Breast epithelium (tissue), 4 donors: ENCODE measurements around the gene CCDC157. TPM values are rescaled to one million over a fixed set of nuclear protein-coding genes. Genes with fewer than 3 reads are reported as not detected.
"Not testable (repeated sequence)": the region's sequence is repeated elsewhere in the genome, so short reads cannot be mapped to it uniquely, and the experiment has no call there.

ENCODE experiments used
- DNase-seq, 2 donors: peaks; one replicate each; pipeline ENCODE4 v3.0.0-alpha.2; 2019; ENCODE audit warnings: low spot score in 2 of 2
- H3K27ac ChIP-seq, 2 donors: fragments of 200-600 bp; sonication (generic) in 1 of 2; one replicate each; pipeline ENCODE4 v1.5.1; 2016 to 2019; ENCODE audit warnings: mild to moderate bottlenecking in 1 of 2
- H3K27me3 ChIP-seq, 2 donors: fragments of 200-600 bp; sonication (generic) in 1 of 2; one replicate each; pipeline versions ENCODE4 v1.5.1 to v1.6.0; 2017 to 2019; ENCODE audit warnings: control low read depth in 1 of 2, mild to moderate bottlenecking in 1 of 2
- H3K36me3 ChIP-seq: fragments of 200-600 bp; one replicate; pipeline ENCODE4 v1.5.1; 2019
- H3K4me1 ChIP-seq, 2 donors: fragments of 200-600 bp; sonication (generic); one replicate each; pipeline ENCODE4 v1.5.1; 2016 to 2019; ENCODE audit warnings: control low read depth in 1 of 2
- H3K4me3 ChIP-seq, 3 donors: fragments of 200-600 bp; sonication (generic); 1 replicate in 2 of 3; 2 replicates in 1 of 3; pipeline ENCODE4 v1.5.1; 2016 to 2019; ENCODE audit warnings: mild to moderate bottlenecking in 3 of 3, moderate library complexity in 2 of 3
- H3K9me3 ChIP-seq, 2 donors: fragments of 200-600 bp; sonication (generic) in 1 of 2; one replicate each; pipeline ENCODE4 v1.5.1; 2016 to 2019; ENCODE audit warnings: control low read depth in 1 of 2
- CTCF ChIP-seq, 3 donors: fragments of 450-650 bp; IDR thresholded peaks; one replicate each; pipeline ENCODE4 v1.5.1; 2016 to 2017; ENCODE audit warnings: antibody characterized with exemption in 3 of 3, mild to moderate bottlenecking in 3 of 3, moderate library complexity in 3 of 3
- POLR2A ChIP-seq: fragments of 450-650 bp; IDR thresholded peaks from one replicate; pipeline ENCODE4 v1.6.1; 2016; ENCODE audit warnings: antibody characterized with exemption, mild to moderate bottlenecking, moderate library complexity
- POLR2AphosphoS5 ChIP-seq, 3 donors: sonication (generic); formaldehyde crosslinking; IDR thresholded peaks; one replicate each; pipeline ENCODE4 v1.6.1; 2017; ENCODE audit warnings: antibody characterized with exemption in 3 of 3
- intact Hi-C: fragments of 100-400 bp; cut with DNase I; formaldehyde crosslinking; loops from one replicate; pipeline ENCODE4 v1.15.1; 2023; ENCODE audit warnings: low total_unique reads
- total RNA-seq, 3 donors: library from RNA; depleted of rRNA; stranded (reverse); fragments of >200 nt; gene quantifications; one replicate each; pipeline ENCODE4 v1.1.0, GENCODE V29; 2016

CCDC157 gene
- total RNA-seq, 3 donors from 2014 or later, result 2.6 to 7.5 (median 6.6) TPM

- Histone ChIP-seq H3K4me3 (no peak overlapping the region), H3K27me3 (no peaks in the 10 kb centered on the region), H3K27ac (no peak overlapping the region), H3K4me1 (peaks cover 4 to 12% of the 10 kb centered on the region in 2 donors), H3K9me3 (no peaks in the 10 kb centered on the region), H3K36me3 (peaks cover 27% of the 10 kb centered on the region)
- TF ChIP-seq POLR2A, result no peak
- no peak for TF ChIP-seq CTCF (IDR thresholded peaks at IDR 0.05)
- no peak for TF ChIP-seq POLR2AphosphoS5 (IDR thresholded peaks at IDR 0.05)
- intact Hi-C loops, result no loop called here
- DNase-seq, result no peak
These were observed 19.4 kb upstream of the CCDC157 start for GRCh38 chr22:30337461-30337778.

- H3K9me3 ChIP-seq, intact Hi-C loops, H3K4me1 ChIP-seq, H3K27me3 ChIP-seq, DNase-seq, H3K27ac ChIP-seq, H3K4me3 ChIP-seq: not testable (repeated sequence)
- peaks cover 27% of the 10 kb centered on the region for H3K36me3 ChIP-seq
These were observed 18.5 kb upstream of the CCDC157 start for GRCh38 chr22:30338341-30338740.

GRCh38 chr22:30338802-30339201, 18.0 kb upstream of the CCDC157 start:
- Histone ChIP-seq H3K27me3 (no peaks in the 10 kb centered on the region), H3K27ac (no peak overlapping the region), H3K36me3 (peaks cover 27% of the 10 kb centered on the region), H3K4me1 (peaks cover 4% of the 10 kb centered on the region in 2 donors), H3K9me3 (no peaks in the 10 kb centered on the region), H3K4me3 (no peak overlapping the region)
- intact Hi-C loops, result no loop called here
- no peak for DNase-seq
- no peak for TF ChIP-seq CTCF (IDR thresholded peaks at IDR 0.05)
- no peak for TF ChIP-seq POLR2AphosphoS5 (IDR thresholded peaks at IDR 0.05)
- no peak for TF ChIP-seq POLR2A

GRCh38 chr22:30340911-30341685, 15.7 kb upstream of the CCDC157 start:
- no peaks in the 10 kb centered on the region for H3K9me3 ChIP-seq
- intact Hi-C loops, result no loop called here
- H3K36me3 ChIP-seq, result peaks cover 27% of the 10 kb centered on the region
- TF ChIP-seq CTCF (IDR thresholded peaks at IDR 0.05) (no peak), POLR2AphosphoS5 (IDR thresholded peaks at IDR 0.05) (no peak), POLR2A (no peak)
- H3K27me3 ChIP-seq, result no peaks in the 10 kb centered on the region
- H3K4me3 ChIP-seq, result no peak overlapping the region
- peak overlapping the region; percentile 64 to 69 for H3K27ac ChIP-seq
- DNase-seq, result peak in 1 of 2 donors; percentile 61
- peaks cover 4% of the 10 kb centered on the region in 2 donors for H3K4me1 ChIP-seq

GRCh38 chr22:30344447-30345200, 12.2 kb upstream of the CCDC157 start:
- H3K36me3 ChIP-seq, result peaks cover 15% of the 10 kb centered on the region
- TF ChIP-seq POLR2AphosphoS5 (IDR thresholded peaks at IDR 0.05) (no peak), CTCF (IDR thresholded peaks at IDR 0.05) (no peak), POLR2A (no peak)
- H3K4me3 ChIP-seq, result no peak overlapping the region
- no peak for DNase-seq
- no peaks in the 10 kb centered on the region for H3K27me3 ChIP-seq
- H3K27ac ChIP-seq, result no peak overlapping the region
- intact Hi-C loops, result loop anchor here (2.0 kb wide), 1 partner anchor 62 kb away; no protein-coding TSS in a partner anchor
- H3K4me1 ChIP-seq, result peaks cover 4% of the 10 kb centered on the region in 2 donors
- H3K9me3 ChIP-seq, result no peaks in the 10 kb centered on the region
